ENCODE data around the gene ZNF415. TPM values are rescaled to one million over a fixed set of nuclear protein-coding genes. Genes with fewer than 3 reads are reported as not detected.

Gene ZNF415
- total RNA-seq, 1 donor from 2014 or later: 5.8 TPM

- no peaks in the 10 kb centered on the region for H3K27me3 Mint-ChIP-seq
- no peak for ATAC-seq (ENCODE audit: low read depth)
- no peak overlapping the region for H3K27ac Mint-ChIP-seq
- no peak for DNase-seq
- ChIA-PET CTCF (no interaction called here), POLR2A (no interaction called here)
- H3K4me1 Mint-ChIP-seq: no peaks in the 10 kb centered on the region
- H3K4me3 Mint-ChIP-seq: no peak overlapping the region
- no peak for TF ChIP-seq CTCF (IDR thresholded peaks at IDR 0.05)
- intact Hi-C loops (cut with micrococcal nuclease): no loop called here
- H3K9me3 Mint-ChIP-seq: peaks cover 44% of the 10 kb centered on the region
- H3K36me3 Mint-ChIP-seq (ENCODE audit: low read depth): peaks cover 77% of the 10 kb centered on the region
These were observed 63.9 kb downstream of the ZNF415 start for GRCh38 chr19:53068834-53069233.

GRCh38 chr19:53068199-53068598 lies 64.5 kb downstream of the ZNF415 start:
- Mint-ChIP-seq H3K4me3 (no peak overlapping the region), H3K36me3 (ENCODE audit: low read depth) (peaks cover 76% of the 10 kb centered on the region), H3K9me3 (peaks cover 47% of the 10 kb centered on the region), H3K27ac (no peak overlapping the region), H3K4me1 (no peaks in the 10 kb centered on the region), H3K27me3 (no peaks in the 10 kb centered on the region)
- intact Hi-C loops (cut with micrococcal nuclease): no loop called here
- DNase-seq: no peak
- ChIA-PET CTCF (no interaction called here), POLR2A (no interaction called here)
- no peak for TF ChIP-seq CTCF (IDR thresholded peaks at IDR 0.05)
- no peak for ATAC-seq (ENCODE audit: low read depth)

GRCh38 chr19:53057904-53058580 lies 74.7 kb downstream of the ZNF415 start:
- peaks cover 26% of the 10 kb centered on the region for H3K9me3 Mint-ChIP-seq
- peaks cover 10% of the 10 kb centered on the region for H3K27me3 Mint-ChIP-seq
- DNase-seq (no peak), ATAC-seq (ENCODE audit: low read depth) (no peak)
- no peak overlapping the region for H3K4me3 Mint-ChIP-seq
- intact Hi-C loops (cut with micrococcal nuclease): no loop called here
- H3K36me3 Mint-ChIP-seq (ENCODE audit: low read depth): peaks cover 13% of the 10 kb centered on the region
- no peak overlapping the region for H3K27ac Mint-ChIP-seq
- TF ChIP-seq CTCF (IDR thresholded peaks at IDR 0.05): no peak
- ChIA-PET POLR2A (no interaction called here), CTCF (no interaction called here)
- peaks cover 2% of the 10 kb centered on the region for H3K4me1 Mint-ChIP-seq

Other genes starting within 250 kb of the ZNF415 start
- 23.0 and 24.0 TPM in 2 replicates for gene ZNF320, start 235.3 kb downstream of the ZNF415 start, total RNA-seq
- gene ZNF888, start 209.5 kb downstream of the ZNF415 start, total RNA-seq: 9.0 and 11.9 TPM in 2 replicates
- gene ZNF816, start 170.0 kb downstream of the ZNF415 start, total RNA-seq: 17.0 and 18.0 TPM in 2 replicates
- gene ERVV-1, start 119.0 kb downstream of the ZNF415 start, total RNA-seq: 0.11 and 0.12 TPM in 2 replicates
- not detected in 2 replicates for gene ERVV-2, start 88.2 kb downstream of the ZNF415 start, total RNA-seq
- gene ZNF160, start 29.5 kb downstream of the ZNF415 start, total RNA-seq: 46.3 and 61.3 TPM in 2 replicates
- gene ZNF347, start 26.1 kb upstream of the ZNF415 start, total RNA-seq: 17.7 and 19.9 TPM in 2 replicates
- 5.8 and 7.1 TPM in 2 replicates for gene ZNF665, start 60.4 kb upstream of the ZNF415 start, total RNA-seq
- 13.7 and 14.2 TPM in 2 replicates for gene ZNF677, start 122.0 kb upstream of the ZNF415 start, total RNA-seq
- gene VN1R2, start 125.4 kb upstream of the ZNF415 start, total RNA-seq: not detected in 2 replicates
- not detected in 2 replicates for gene VN1R4, start 134.8 kb upstream of the ZNF415 start, total RNA-seq
- 11.6 and 11.9 TPM in 2 replicates for gene ZNF845, start 200.8 kb upstream of the ZNF415 start, total RNA-seq
- gene ZNF525, start 232.8 kb upstream of the ZNF415 start, total RNA-seq: 28.9 and 37.4 TPM in 2 replicates